H9 (cell line): ENCODE results near the gene AQP5. TPM values are rescaled to one million over a fixed set of nuclear protein-coding genes. Genes with fewer than 3 reads are reported as not detected.

ENCODE experiments used
- DNase-seq: peaks from one replicate; pipeline ENCODE4 v3.0.0-alpha.2; 2017
- H2AFZ ChIP-seq: one replicate; pipeline ENCODE4 v1.6.1; 2013; ENCODE audit warnings: mild to moderate bottlenecking, low read length, control low read depth, moderate library complexity
- H2AK5ac ChIP-seq: 2 replicates; pipeline ENCODE4 v1.6.1; 2013; ENCODE audit warnings: low read length, control low read depth, mixed read lengths; ENCODE audit not compliant: insufficient read length
- H2BK120ac ChIP-seq: one replicate; pipeline ENCODE4 v1.6.1; 2013; ENCODE audit warnings: low read depth, mild to moderate bottlenecking, low read length, control low read depth, inconsistent platforms; ENCODE audit not compliant: poor library complexity, severe bottlenecking
- H2BK12ac ChIP-seq: 2 replicates; pipeline ENCODE4 v1.6.1; 2013; ENCODE audit warnings: low read length, control low read depth, mixed read lengths, low read depth; ENCODE audit not compliant: insufficient read length
- H2BK15ac ChIP-seq: 2 replicates; pipeline ENCODE4 v1.6.1; 2013; ENCODE audit warnings: low read depth, low read length, control low read depth
- H2BK20ac ChIP-seq: one replicate; pipeline ENCODE4 v1.6.1; 2013; ENCODE audit warnings: low read depth, mild to moderate bottlenecking, low read length, control low read depth, inconsistent platforms; ENCODE audit not compliant: poor library complexity, severe bottlenecking
- H2BK5ac ChIP-seq: 2 replicates; pipeline ENCODE4 v1.6.1; 2013; ENCODE audit warnings: low read length, control low read depth, mixed read lengths; ENCODE audit not compliant: insufficient read length
- H3K14ac ChIP-seq: 2 replicates; pipeline ENCODE4 v1.6.1; 2013; ENCODE audit warnings: low read length, control low read depth; ENCODE audit not compliant: insufficient read depth
- H3K18ac ChIP-seq: 2 replicates; pipeline ENCODE4 v1.6.1; 2013; ENCODE audit warnings: low read depth, mild to moderate bottlenecking, mixed read lengths, low read length, control low read depth; ENCODE audit not compliant: insufficient read length
- H3K23ac ChIP-seq: 2 replicates; pipeline ENCODE4 v1.6.1; 2013; ENCODE audit warnings: low read length, control low read depth, mixed read lengths, low read depth; ENCODE audit not compliant: insufficient read length
- H3K23me2 ChIP-seq: 2 replicates; pipeline ENCODE4 v1.6.1; 2013; ENCODE audit warnings: low read depth, mild to moderate bottlenecking, mixed read lengths, low read length, control low read depth; ENCODE audit not compliant: insufficient read length, poor library complexity, severe bottlenecking
- H3K27ac ChIP-seq: 2 replicates; pipeline ENCODE4 v1.5.1; 2013; ENCODE audit warnings: low read length, control low read depth, mixed read lengths, low read depth; ENCODE audit not compliant: insufficient read length
- H3K27me3 ChIP-seq: 2 replicates; pipeline ENCODE4 v1.6.1; 2013; ENCODE audit warnings: low read length, control low read depth, inconsistent platforms; ENCODE audit not compliant: insufficient read depth
- H3K4ac ChIP-seq: 2 replicates; pipeline ENCODE4 v1.6.1; 2013; ENCODE audit warnings: low read depth, mild to moderate bottlenecking, control low read depth, inconsistent platforms, low read length, moderate library complexity
- H3K4me1 ChIP-seq: 2 replicates; pipeline ENCODE4 v1.6.1; 2013; ENCODE audit warnings: low read length, control low read depth, inconsistent platforms; ENCODE audit not compliant: insufficient read depth
- H3K4me2 ChIP-seq: 2 replicates; pipeline ENCODE4 v1.6.1; 2013; ENCODE audit warnings: low read length, control low read depth, mixed read lengths; ENCODE audit not compliant: insufficient read length, insufficient read depth
- H3K56ac ChIP-seq: 2 replicates; pipeline ENCODE4 v1.6.1; 2013; ENCODE audit warnings: low read depth, mild to moderate bottlenecking, mixed read lengths, low read length, control low read depth; ENCODE audit not compliant: insufficient read length
- H3K79me1 ChIP-seq: 2 replicates; pipeline ENCODE4 v1.6.1; 2013; ENCODE audit warnings: low read depth, mild to moderate bottlenecking, moderate library complexity, low read length, control low read depth, inconsistent platforms; ENCODE audit not compliant: insufficient read depth, poor library complexity, severe bottlenecking
- H3K79me2 ChIP-seq: 2 replicates; pipeline ENCODE4 v1.6.1; 2013; ENCODE audit warnings: low read length, control low read depth, inconsistent platforms; ENCODE audit not compliant: insufficient read depth
- H3K9ac ChIP-seq: 2 replicates; pipeline ENCODE4 v1.6.1; 2013; ENCODE audit warnings: low read length, control low read depth, mixed read lengths; ENCODE audit not compliant: insufficient read length; ENCODE audit errors: extremely low read depth
- H3K9me3 ChIP-seq: one replicate; pipeline ENCODE4 v1.6.1; 2013; ENCODE audit warnings: low read depth, low read length, inconsistent platforms; ENCODE audit not compliant: control insufficient read depth
- H3T11ph ChIP-seq: one replicate; pipeline ENCODE4 v1.6.1; 2013; ENCODE audit warnings: mild to moderate bottlenecking, low read length, control low read depth, inconsistent platforms
- H4K20me1 ChIP-seq: one replicate; pipeline ENCODE4 v1.6.1; 2013; ENCODE audit not compliant: control insufficient read depth, insufficient read length, insufficient read depth
- H4K5ac ChIP-seq: 2 replicates; pipeline ENCODE4 v1.6.1; 2013; ENCODE audit warnings: low read depth, mild to moderate bottlenecking, mixed read lengths, low read length, control low read depth; ENCODE audit not compliant: insufficient read length
- H4K8ac ChIP-seq: replicated peaks from 2 replicates; pipeline ENCODE4 v1.6.1; 2013; ENCODE audit warnings: low read length, control low read depth, mixed read lengths, low read depth; ENCODE audit not compliant: insufficient read length
- H4K91ac ChIP-seq: 2 replicates; pipeline ENCODE4 v1.6.1; 2013; ENCODE audit warnings: low read depth, mild to moderate bottlenecking, moderate library complexity, mixed read lengths, low read length, control low read depth; ENCODE audit not compliant: insufficient read length
- H3K27ac Mint-ChIP-seq, 3 experiments: 2 replicates in 2 of 3; 3 replicates in 1 of 3; pipeline ENCODE4 v1.8.0; 2020 to 2021; ENCODE audit warnings: mixed read lengths in 3 of 3, mild to moderate bottlenecking in 1 of 3, moderate library complexity in 1 of 3
- H3K27me3 Mint-ChIP-seq: 2 replicates; pipeline ENCODE4 v1.8.0; 2021; ENCODE audit warnings: low read depth, mild to moderate bottlenecking, moderate library complexity, mixed read lengths
- H3K36me3 Mint-ChIP-seq, 3 experiments: 2 replicates in 2 of 3; 3 replicates in 1 of 3; pipeline ENCODE4 v1.8.0; 2020 to 2021; ENCODE audit warnings: low read depth in 3 of 3, mixed read lengths in 3 of 3; ENCODE audit not compliant: insufficient read depth in 1 of 3
- H3K4me1 Mint-ChIP-seq, 2 experiments: 2 replicates each; pipeline ENCODE4 v1.8.0; 2020; ENCODE audit warnings: mixed read lengths in 2 of 2
- H3K4me3 Mint-ChIP-seq, 2 experiments: 2 replicates in 1 of 2; 3 replicates in 1 of 2; pipeline ENCODE4 v1.8.0; 2020 to 2021; ENCODE audit warnings: mild to moderate bottlenecking in 2 of 2, mixed read lengths in 2 of 2, moderate library complexity in 1 of 2
- H3K9me3 Mint-ChIP-seq, 2 experiments: 2 replicates in 1 of 2; 3 replicates in 1 of 2; pipeline ENCODE4 v1.8.0; 2020; ENCODE audit warnings: mild to moderate bottlenecking in 2 of 2, mixed read lengths in 2 of 2, moderate library complexity in 1 of 2
- CTCF ChIP-seq: fragments of 200-600 bp; sonication (generic); conservative IDR thresholded peaks from 3 replicates; pipeline ENCODE4 v1.8.0; 2021; ENCODE audit warnings: antibody characterized with exemption, mild to moderate bottlenecking
- WGBS: extraction: QIAGEN DNeasy Blood & Tissue Kit; methylation state at CpG from one replicate; pipeline ENCODE4 v1.1.7; 2013; ENCODE audit warnings: missing lambda C conversion rate, low lambda C conversion rate, mixed read lengths; ENCODE audit not compliant: insufficient read length; ENCODE audit errors: extremely low coverage; 5-methylcytosine and 5-hydroxymethylcytosine counted together
- total RNA-seq: library from RNA; stranded (reverse); gene quantifications from 2 replicates; pipeline ENCODE4 v1.2.1, GENCODE V29; 2021

Gene AQP5
- total RNA-seq, 1 experiment from 2014 or later: 2.8 TPM

- no peaks in the 10 kb centered on the region for H4K20me1 ChIP-seq
- no peaks in the 10 kb centered on the region for H3K9me3 ChIP-seq
- no peak overlapping the region for H3K14ac ChIP-seq
- H3K9ac ChIP-seq: no peak overlapping the region
- no peaks in the 10 kb centered on the region for H3K4me1 ChIP-seq
- Mint-ChIP-seq H3K27ac (no peak overlapping the region), H3K4me3 (no peak overlapping the region), H3K27me3 (peaks cover 36% of the 10 kb centered on the region), H3K4me1 (peaks cover 11 to 12% of the 10 kb centered on the region in 2 experiments), H3K9me3 (no peaks in the 10 kb centered on the region), H3K36me3 (no peaks in the 10 kb centered on the region)
- H3K79me1 ChIP-seq: no peaks in the 10 kb centered on the region
- no peak overlapping the region for H3K23ac ChIP-seq
- H3K79me2 ChIP-seq: no peaks in the 10 kb centered on the region
- H4K5ac ChIP-seq: no peak overlapping the region
- no peak overlapping the region for H2AFZ ChIP-seq
- H3K23me2 ChIP-seq: no peaks in the 10 kb centered on the region
- H3K27ac ChIP-seq: no peak overlapping the region
- no peak for DNase-seq
- no peak overlapping the region for H2AK5ac ChIP-seq
- no peak overlapping the region for H2BK15ac ChIP-seq
- peaks cover 2% of the 10 kb centered on the region; the same call in 1 of the 2 replicates for H3K27me3 ChIP-seq
- no peak overlapping the region for H4K91ac ChIP-seq
- H2BK120ac ChIP-seq: no peak overlapping the region
- no peak overlapping the region for H2BK12ac ChIP-seq
- no CpG with 5 or more reads among the region's 6 CpGs for WGBS
- no peak overlapping the region for H3K56ac ChIP-seq
- H2BK5ac ChIP-seq: no peak overlapping the region
- no peak overlapping the region for H3K18ac ChIP-seq
- no peak overlapping the region for H4K8ac ChIP-seq
- H3K4ac ChIP-seq: no peak overlapping the region
- H3K4me2 ChIP-seq: no peak overlapping the region
- H3T11ph ChIP-seq: no peak overlapping the region
- H2BK20ac ChIP-seq: no peak overlapping the region
- TF ChIP-seq CTCF: no peak
These were observed 6.8 kb downstream of the AQP5 start for GRCh38 chr12:49968471-49968870.
